SK-N-SH (cell line): ENCODE results near the gene SYT1. TPM values are rescaled to one million over a fixed set of nuclear protein-coding genes. Genes with fewer than 3 reads are reported as not detected.

Experiments
- CTCF ChIA-PET: fragments of 300-600, 350-600 bp; formaldehyde crosslinking; extraction: SDS; loops from one replicate; lab custom pipeline; 2021; lab: Yijun Ruan, JAX
- POLR2A ChIA-PET: fragments of 350-600 bp; sonication (Branson Sonifier 250); formaldehyde crosslinking; extraction: SDS; loops from one replicate; lab custom pipeline; 2020; ENCODE audit warnings: antibody characterized with exemption, inconsistent platforms; lab: Yijun Ruan, JAX
- DNase-seq: peaks from one replicate; pipeline ENCODE4 v3.0.0; 2012
- H2AFZ ChIP-seq: fragments of 200-600 bp; sonication (generic); 2 replicates; pipeline ENCODE4 v1.8.1; 2016; ENCODE audit warnings: antibody characterized with exemption, mild to moderate bottlenecking, low read depth
- H3F3A ChIP-seq: fragments of 200-600 bp; sonication (generic); replicated peaks from 2 replicates; pipeline ENCODE3; 2016; ENCODE audit warnings: antibody characterized with exemption, mild to moderate bottlenecking; ENCODE audit not compliant: insufficient read depth
- H3K27ac ChIP-seq, 2 experiments: fragments of 200-500 bp in 1 of 2; fragments of 200-600 bp in 1 of 2; sonication (Bioruptor generic) in 1 of 2; sonication (generic), shearing (Covaris generic) in 1 of 2; 2 replicates each; pipeline versions ENCODE4 v1.5.1 to v1.6.1; 2014 to 2016; ENCODE audit warnings: low read depth in 2 of 2, inconsistent platforms in 1 of 2, low read length in 1 of 2, mild to moderate bottlenecking in 1 of 2, mixed read lengths in 1 of 2
- H3K27me3 ChIP-seq: fragments of 200-600 bp; sonication (generic), shearing (Covaris generic); 2 replicates; pipeline ENCODE4 v1.6.1; 2016; ENCODE audit warnings: mixed run types; ENCODE audit not compliant: insufficient read depth
- H3K36me3 ChIP-seq, 2 experiments: fragments of 200-500 bp in 1 of 2; fragments of 200-600 bp in 1 of 2; sonication (Bioruptor generic) in 1 of 2; sonication (generic) in 1 of 2; replicated peaks in 1 of 2; 2 replicates each; pipeline versions ENCODE3 to v1.5.1; 2014 to 2016; ENCODE audit warnings: low read length in 1 of 2, mild to moderate bottlenecking in 1 of 2; ENCODE audit not compliant: insufficient read depth in 2 of 2, control insufficient read depth in 1 of 2
- H3K4me1 ChIP-seq, 2 experiments: fragments of 200-500 bp in 1 of 2; fragments of 200-600 bp in 1 of 2; sonication (Bioruptor generic) in 1 of 2; sonication (generic), shearing (Covaris generic) in 1 of 2; 2 replicates each; pipeline versions ENCODE4 v1.5.1 to v1.6.1; 2014 to 2016; ENCODE audit warnings: low read depth in 1 of 2, low read length in 1 of 2, mixed run types in 1 of 2; ENCODE audit not compliant: insufficient read depth in 2 of 2, control insufficient read depth in 1 of 2
- H3K4me2 ChIP-seq: fragments of 200-600 bp; sonication (generic), shearing (Covaris generic); 2 replicates; pipeline ENCODE4 v1.6.1; 2017; ENCODE audit warnings: mixed run types
- H3K4me3 ChIP-seq, 2 experiments: fragments of 200-500 bp in 1 of 2; fragments of 200-600 bp in 1 of 2; sonication (Bioruptor generic) in 1 of 2; sonication (generic), shearing (Covaris generic) in 1 of 2; 2 replicates each; pipeline versions ENCODE4 v1.5.1 to v1.8.1; 2014 to 2016; ENCODE audit warnings: low read depth in 2 of 2, inconsistent platforms in 1 of 2, low read length in 1 of 2, mild to moderate bottlenecking in 1 of 2, mixed read lengths in 1 of 2, moderate library complexity in 1 of 2
- H3K79me2 ChIP-seq: fragments of 200-600 bp; sonication (generic); 2 replicates; pipeline ENCODE4 v1.8.1; 2017; ENCODE audit warnings: mild to moderate bottlenecking; ENCODE audit not compliant: insufficient read depth
- H3K9ac ChIP-seq: fragments of 200-600 bp; sonication (generic); 2 replicates; pipeline ENCODE4 v1.6.1; 2017; ENCODE audit warnings: mixed run types
- H3K9me2 ChIP-seq: fragments of 200-600 bp; sonication (generic); 2 replicates; pipeline ENCODE4 v1.6.1; 2017; ENCODE audit warnings: mixed run types
- H3K9me3 ChIP-seq: fragments of 200-600 bp; sonication (generic); 2 replicates; pipeline ENCODE4 v1.6.1; 2017; ENCODE audit warnings: mixed run types, mild to moderate bottlenecking, moderate library complexity
- H4K20me1 ChIP-seq: fragments of 200-600 bp; sonication (generic); 2 replicates; pipeline ENCODE4 v1.6.1; 2017; ENCODE audit warnings: mild to moderate bottlenecking, mixed run types; ENCODE audit not compliant: insufficient read depth
- GABPA ChIP-seq: IDR thresholded peaks from 2 replicates; pipeline ENCODE4 v1.4.0; 2012; ENCODE audit warnings: low read depth, mild to moderate bottlenecking
- GATA2 ChIP-seq: sonication (generic); formaldehyde crosslinking; IDR thresholded peaks from 2 replicates; pipeline ENCODE4 v1.5.0; 2020; ENCODE audit warnings: mild to moderate bottlenecking, missing genetic modification reagents
- MXI1 ChIP-seq: IDR thresholded peaks from 2 replicates; pipeline ENCODE4 v1.6.1; 2012; ENCODE audit warnings: mild to moderate bottlenecking, low read depth, low read length, improper control_type of control experiment
- NFIC ChIP-seq: IDR thresholded peaks from 2 replicates; pipeline ENCODE4 v1.4.0; 2012; ENCODE audit warnings: borderline replicate concordance
- NRF1 ChIP-seq: IDR thresholded peaks from 2 replicates; pipeline ENCODE4 v1.6.1; 2012; ENCODE audit warnings: low read depth, mild to moderate bottlenecking, low read length
- POLR2AphosphoS5 ChIP-seq: IDR thresholded peaks from 2 replicates; pipeline ENCODE4 v1.6.1; 2012; ENCODE audit warnings: low read depth, low read length
- RAD21 ChIP-seq: IDR thresholded peaks from 2 replicates; pipeline ENCODE4 v1.6.1; 2012; ENCODE audit warnings: mild to moderate bottlenecking, low read length
- RCOR1 ChIP-seq: fragments of 150-350 bp; IDR thresholded peaks from 2 replicates; pipeline ENCODE4 v1.6.1; 2017; ENCODE audit warnings: antibody characterized with exemption, low read length
- REST ChIP-seq: IDR thresholded peaks from 2 replicates; pipeline ENCODE4 v1.6.1; 2012; ENCODE audit warnings: mild to moderate bottlenecking, low read depth, low read length, moderate library complexity
- SMC3 ChIP-seq: IDR thresholded peaks from 2 replicates; pipeline ENCODE4 v1.6.1; 2012; ENCODE audit warnings: low read depth, low read length, improper control_type of control experiment
- TEAD4 ChIP-seq: IDR thresholded peaks from 2 replicates; pipeline ENCODE4 v1.4.0; 2012; ENCODE audit warnings: mild to moderate bottlenecking, borderline replicate concordance; ENCODE audit not compliant: insufficient read depth
- YY1 ChIP-seq: IDR thresholded peaks from 2 replicates; pipeline ENCODE4 v1.4.0; 2012; ENCODE audit warnings: low read depth, mild to moderate bottlenecking
- WGBS: methylation state at CpG from one replicate; pipeline ENCODE4 v1.1.6; 2017; ENCODE audit warnings: low lambda C conversion rate; 5-methylcytosine and 5-hydroxymethylcytosine counted together
- polyA plus RNA-seq, 3 experiments: library from polyadenylated mRNA; depleted of rRNA; stranded (reverse); fragments of >200 nt; gene quantifications; 2 replicates each; pipeline ENCODE4 v1.2.3, GENCODE V29; 2012
- TF ChIP-seq, protein P1 (sequence below): fragments of 150-350 bp; IDR thresholded peaks from 2 replicates; pipeline ENCODE4 v1.6.1; 2017; ENCODE audit warnings: antibody characterized with exemption, low read length, low read depth, borderline replicate concordance
- TF ChIP-seq, protein P2 (sequence below): IDR thresholded peaks from 2 replicates; pipeline ENCODE4 v1.4.0; 2012; ENCODE audit warnings: low read depth

Gene SYT1
- polyA plus RNA-seq, 1 of the 3 experiments (the other 2 are of a cell fraction): 12.7 TPM

DNA sequence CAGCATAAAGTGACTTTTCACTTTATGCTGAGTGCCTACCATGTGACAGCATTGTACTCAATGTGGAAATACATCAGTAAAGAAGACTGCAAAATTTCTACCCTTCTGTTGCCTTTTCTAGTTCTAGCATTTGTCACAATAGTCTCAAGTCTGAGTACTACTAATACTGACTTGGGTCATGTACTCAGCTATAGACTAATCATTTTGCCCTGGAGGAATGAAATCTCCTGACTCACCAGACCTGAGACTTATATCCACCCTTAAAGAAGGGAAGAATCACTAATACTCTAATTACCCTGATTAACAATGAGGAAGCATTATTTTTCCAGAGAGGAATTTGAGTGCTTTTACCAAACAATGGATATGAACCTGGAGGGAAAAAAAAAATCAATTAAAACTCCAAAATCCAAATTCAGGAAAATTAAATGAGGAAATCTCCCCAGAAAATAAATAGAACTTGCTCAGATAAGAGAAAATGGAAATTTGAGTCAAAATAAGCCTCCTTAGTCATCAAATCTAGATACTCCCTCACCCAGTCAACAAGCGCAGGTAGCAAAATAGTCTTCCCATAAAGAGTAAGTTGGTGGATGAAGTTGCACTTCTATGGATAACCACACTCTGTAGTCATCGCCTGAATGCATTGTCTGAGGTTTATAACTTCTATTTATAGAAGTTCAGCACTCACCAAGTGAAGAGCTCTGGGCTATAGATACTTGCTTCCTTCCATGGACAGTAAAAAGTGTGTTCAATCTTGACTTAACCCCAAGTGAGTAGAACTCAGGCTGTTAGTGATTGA lies 386.6 kb downstream of the SYT1 start:
- Histone ChIP-seq H4K20me1 (no peaks in the 10 kb centered on the region), H3K27ac (no peak overlapping the region), H2AFZ (no peak overlapping the region), H3K79me2 (no peaks in the 10 kb centered on the region), H3K9me2 (no peaks in the 10 kb centered on the region), H3K9me3 (no peaks in the 10 kb centered on the region), H3K4me1 (no peaks in the 10 kb centered on the region), H3K27me3 (no peaks in the 10 kb centered on the region), H3F3A (no peaks in the 10 kb centered on the region), H3K4me2 (no peak overlapping the region), H3K36me3 (peaks cover 5 to 10% of the 10 kb centered on the region in 2 experiments), H3K9ac (no peak overlapping the region), H3K4me3 (no peak overlapping the region)
- ChIA-PET POLR2A (no interaction called here), CTCF (no interaction called here)
- no peak for DNase-seq
- WGBS: 92% methylated on average over 2 of the region's 2 CpGs
- TF ChIP-seq TEAD4 (no peak), REST (no peak)

- H3K4me2 ChIP-seq: no peak overlapping the region
- ChIA-PET CTCF (no interaction called here), POLR2A (no interaction called here)
- no peak overlapping the region for H3K27ac ChIP-seq
- H3K27me3 ChIP-seq: no peaks in the 10 kb centered on the region
- H3K4me1 ChIP-seq: no peaks in the 10 kb centered on the region
- H4K20me1 ChIP-seq: no peaks in the 10 kb centered on the region
- 96% methylated on average over 4 of the region's 4 CpGs for WGBS
- H3K4me3 ChIP-seq: no peak overlapping the region
- no peak for DNase-seq
- H3K79me2 ChIP-seq: no peaks in the 10 kb centered on the region
- H3K36me3 ChIP-seq: peaks cover 7% of the 10 kb centered on the region in 2 experiments
- H2AFZ ChIP-seq: no peak overlapping the region
- no peaks in the 10 kb centered on the region for H3K9me2 ChIP-seq
- TF ChIP-seq YY1 (no peak), NFIC (no peak), GABPA (no peak)
- H3K9ac ChIP-seq: no peak overlapping the region
- H3F3A ChIP-seq: no peaks in the 10 kb centered on the region
- H3K9me3 ChIP-seq: no peaks in the 10 kb centered on the region
Measured at GRCh38 chr12:79252358-79253075, 387.9 kb downstream of the SYT1 start.

GRCh38 chr12:79255288-79255687 lies 390.7 kb downstream of the SYT1 start:
- Histone ChIP-seq H3K9me2 (no peaks in the 10 kb centered on the region), H4K20me1 (no peaks in the 10 kb centered on the region), H3K4me1 (no peaks in the 10 kb centered on the region), H3K9ac (no peak overlapping the region), H3K79me2 (no peaks in the 10 kb centered on the region), H3K4me3 (no peak overlapping the region), H3K27ac (no peak overlapping the region), H2AFZ (no peak overlapping the region), H3K27me3 (no peaks in the 10 kb centered on the region), H3F3A (no peaks in the 10 kb centered on the region), H3K9me3 (no peaks in the 10 kb centered on the region), H3K4me2 (no peak overlapping the region), H3K36me3 (peaks cover 0 to 7% of the 10 kb centered on the region in 2 experiments)
- POLR2A ChIA-PET: no interaction called here
- CTCF ChIA-PET: no interaction called here
- DNase-seq: no peak
- 84% methylated on average over 2 of the region's 2 CpGs for WGBS
- TF ChIP-seq RCOR1 (no peak), GABPA (no peak), MXI1 (no peak), RAD21 (no peak), SMC3 (no peak), YY1 (no peak), NRF1 (no peak), GATA2 (CRISPR knock-in tag) (no peak), POLR2AphosphoS5 (no peak)
- TF ChIP-seq, protein P1, sequence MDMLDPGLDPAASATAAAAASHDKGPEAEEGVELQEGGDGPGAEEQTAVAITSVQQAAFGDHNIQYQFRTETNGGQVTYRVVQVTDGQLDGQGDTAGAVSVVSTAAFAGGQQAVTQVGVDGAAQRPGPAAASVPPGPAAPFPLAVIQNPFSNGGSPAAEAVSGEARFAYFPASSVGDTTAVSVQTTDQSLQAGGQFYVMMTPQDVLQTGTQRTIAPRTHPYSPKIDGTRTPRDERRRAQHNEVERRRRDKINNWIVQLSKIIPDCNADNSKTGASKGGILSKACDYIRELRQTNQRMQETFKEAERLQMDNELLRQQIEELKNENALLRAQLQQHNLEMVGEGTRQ: no peak
- TF ChIP-seq, protein P2, sequence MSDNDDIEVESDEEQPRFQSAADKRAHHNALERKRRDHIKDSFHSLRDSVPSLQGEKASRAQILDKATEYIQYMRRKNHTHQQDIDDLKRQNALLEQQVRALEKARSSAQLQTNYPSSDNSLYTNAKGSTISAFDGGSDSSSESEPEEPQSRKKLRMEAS: no peak
